ENCODE measurements around the gene FIGN.

DNA sequence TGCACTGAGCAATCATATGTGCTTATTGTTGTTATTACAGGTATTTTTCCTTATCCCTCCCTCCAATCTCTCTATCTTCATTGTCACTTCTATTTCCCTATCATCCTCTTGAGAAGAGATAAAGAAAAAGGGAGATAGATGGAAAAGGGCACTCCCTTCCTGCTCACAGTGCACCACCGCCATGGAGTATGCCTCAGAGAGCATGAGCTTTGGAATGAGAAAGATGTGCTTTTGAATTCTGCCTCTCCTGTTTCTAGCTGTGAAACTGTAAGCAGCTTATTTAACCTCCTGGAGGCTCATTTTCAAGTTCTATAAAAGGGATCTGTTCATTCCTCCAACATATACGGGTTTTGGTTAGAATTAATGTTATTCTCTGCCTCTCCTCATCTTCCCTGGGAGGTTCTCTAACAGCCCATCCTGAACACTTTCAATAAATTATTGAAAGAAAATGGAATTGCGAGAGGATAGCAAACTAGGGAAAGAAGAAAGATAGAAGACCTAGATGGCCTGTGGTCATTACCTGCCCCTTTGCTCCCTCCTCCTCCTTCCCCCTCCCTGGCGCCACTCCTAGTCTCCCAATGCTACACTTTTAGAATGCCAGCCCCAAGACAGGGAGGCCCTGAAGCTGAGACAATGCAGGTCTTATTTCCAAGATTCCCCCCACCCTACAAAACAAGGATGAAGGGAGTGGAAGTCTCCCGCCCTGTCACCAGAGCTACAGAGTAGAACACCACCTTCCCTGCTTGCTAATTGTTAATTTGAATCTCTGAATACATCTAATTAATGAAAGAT is 37.8 kb downstream of the FIGN start:
- TF ChIP-seq POLR2A (IDR thresholded peaks at IDR 0.05; ENCODE audit: extremely low read depth, insufficient read length) (no peak), MYC (IDR thresholded peaks at IDR 0.05; ENCODE audit: low read depth, low read length) (no peak)
- TF ChIP-seq, protein P1, sequence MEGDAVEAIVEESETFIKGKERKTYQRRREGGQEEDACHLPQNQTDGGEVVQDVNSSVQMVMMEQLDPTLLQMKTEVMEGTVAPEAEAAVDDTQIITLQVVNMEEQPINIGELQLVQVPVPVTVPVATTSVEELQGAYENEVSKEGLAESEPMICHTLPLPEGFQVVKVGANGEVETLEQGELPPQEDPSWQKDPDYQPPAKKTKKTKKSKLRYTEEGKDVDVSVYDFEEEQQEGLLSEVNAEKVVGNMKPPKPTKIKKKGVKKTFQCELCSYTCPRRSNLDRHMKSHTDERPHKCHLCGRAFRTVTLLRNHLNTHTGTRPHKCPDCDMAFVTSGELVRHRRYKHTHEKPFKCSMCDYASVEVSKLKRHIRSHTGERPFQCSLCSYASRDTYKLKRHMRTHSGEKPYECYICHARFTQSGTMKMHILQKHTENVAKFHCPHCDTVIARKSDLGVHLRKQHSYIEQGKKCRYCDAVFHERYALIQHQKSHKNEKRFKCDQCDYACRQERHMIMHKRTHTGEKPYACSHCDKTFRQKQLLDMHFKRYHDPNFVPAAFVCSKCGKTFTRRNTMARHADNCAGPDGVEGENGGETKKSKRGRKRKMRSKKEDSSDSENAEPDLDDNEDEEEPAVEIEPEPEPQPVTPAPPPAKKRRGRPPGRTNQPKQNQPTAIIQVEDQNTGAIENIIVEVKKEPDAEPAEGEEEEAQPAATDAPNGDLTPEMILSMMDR (IDR thresholded peaks at IDR 0.05; ENCODE audit: low read depth, low read length), result no peak
- TF ChIP-seq, protein P2, sequence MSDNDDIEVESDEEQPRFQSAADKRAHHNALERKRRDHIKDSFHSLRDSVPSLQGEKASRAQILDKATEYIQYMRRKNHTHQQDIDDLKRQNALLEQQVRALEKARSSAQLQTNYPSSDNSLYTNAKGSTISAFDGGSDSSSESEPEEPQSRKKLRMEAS (IDR thresholded peaks at IDR 0.05; ENCODE audit: low read depth, low read length), result no peak
